Measurements from ENCODE around the gene AGAP3.

The AGAP3 gene

DNA sequence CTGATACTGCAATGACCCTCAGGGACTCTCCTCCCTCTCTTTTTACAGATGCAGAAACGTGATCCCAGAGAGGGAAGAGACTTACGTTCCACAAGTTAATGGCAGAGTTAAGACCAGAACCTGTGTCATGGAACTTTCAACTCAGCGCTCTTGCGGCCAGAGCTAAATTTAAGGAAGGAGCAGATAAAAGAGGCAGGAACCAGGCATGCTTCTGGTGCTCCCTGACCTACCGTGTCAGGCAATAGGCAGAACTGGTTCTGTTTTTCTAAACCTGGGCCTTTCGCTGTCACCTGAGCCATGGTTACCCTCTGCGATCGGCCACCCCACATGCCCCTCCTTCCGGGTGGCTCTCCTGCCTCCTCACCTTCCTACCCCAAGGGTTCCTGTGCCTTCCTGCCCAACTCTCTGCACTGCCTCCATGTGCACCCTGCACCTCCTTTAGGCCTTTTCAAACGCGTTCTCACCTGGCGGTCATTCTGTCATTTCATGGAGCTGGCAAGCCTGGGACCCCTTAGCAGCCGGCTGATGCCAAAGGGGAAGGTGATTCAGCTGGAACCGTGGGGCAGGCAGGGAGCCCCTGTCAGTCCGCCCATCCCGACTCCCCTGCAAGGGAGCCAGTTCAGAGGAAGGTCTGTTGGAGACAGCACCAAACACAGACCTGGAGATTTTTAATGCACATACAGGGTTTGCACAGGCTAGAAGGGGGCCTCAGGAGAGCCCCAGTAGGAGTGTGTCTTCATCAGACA is 88.9 kb downstream of the AGAP3 start:
- Histone ChIP-seq H3K4me3 (no peak overlapping the region), H4K20me1 (peaks cover 0 to 5% (median 0%) of the 10 kb centered on the region in 11 experiments; a peak in 3 of 22 replicates), H3K27ac (no peak overlapping the region), H3K4me1 (no peaks in the 10 kb centered on the region), H3K36me3 (no peaks in the 10 kb centered on the region), H3K27me3 (peaks cover 11 to 25% (median 22%) of the 10 kb centered on the region in 11 experiments; a peak in 21 of 22 replicates), H3K4me2 (no peak overlapping the region), H3K9me3 (replicated peaks in 1 of 11) (peaks cover 0 to 24% (median 21%) of the 10 kb centered on the region in 11 experiments; a peak in 20 of 22 replicates), H3K9ac (no peak overlapping the region)
- TF ChIP-seq Cebpa-rat (IDR thresholded peaks at IDR 0.05) = no peak

DNA sequence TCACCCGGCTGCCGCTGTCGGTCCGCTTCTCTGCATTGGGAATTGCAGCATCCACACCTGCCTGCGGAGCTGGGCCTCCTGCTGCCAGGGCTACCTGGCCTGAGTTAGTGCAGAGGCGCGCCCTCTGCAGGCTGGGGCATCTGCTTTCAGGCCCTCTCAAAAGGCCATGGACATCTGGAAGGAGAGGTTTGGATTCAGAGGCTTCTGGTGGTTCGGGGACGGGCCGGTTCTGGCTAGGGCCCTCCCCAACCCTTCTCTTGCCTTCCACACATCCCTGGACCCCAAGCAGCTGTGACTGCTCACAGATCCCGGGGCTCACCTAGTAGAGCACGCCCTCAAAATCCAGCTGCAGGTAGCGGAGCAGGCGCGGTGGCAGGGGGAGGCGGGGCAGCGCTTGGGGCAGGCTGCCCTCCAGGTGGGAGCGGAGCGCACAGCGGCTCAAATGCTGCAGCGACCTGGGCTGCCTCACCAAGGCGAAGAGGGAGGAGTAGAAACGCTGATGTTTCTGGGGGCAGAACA is 89.6 kb downstream of the AGAP3 start:
- Histone ChIP-seq H3K4me3 (no peak overlapping the region), H3K9me3 (replicated peaks in 1 of 11) (peaks cover 0 to 24% (median 21%) of the 10 kb centered on the region in 11 experiments; a peak in 20 of 22 replicates), H3K9ac (no peak overlapping the region), H3K4me1 (no peaks in the 10 kb centered on the region), H3K36me3 (no peaks in the 10 kb centered on the region), H4K20me1 (peaks cover 0 to 5% (median 0%) of the 10 kb centered on the region in 11 experiments; a peak in 3 of 22 replicates), H3K27ac (no peak overlapping the region), H3K27me3 (peaks cover 7 to 19% (median 16%) of the 10 kb centered on the region in 11 experiments; a peak in 20 of 22 replicates), H3K4me2 (no peak overlapping the region)
- TF ChIP-seq Cebpa-rat (IDR thresholded peaks at IDR 0.05) = no peak

DNA sequence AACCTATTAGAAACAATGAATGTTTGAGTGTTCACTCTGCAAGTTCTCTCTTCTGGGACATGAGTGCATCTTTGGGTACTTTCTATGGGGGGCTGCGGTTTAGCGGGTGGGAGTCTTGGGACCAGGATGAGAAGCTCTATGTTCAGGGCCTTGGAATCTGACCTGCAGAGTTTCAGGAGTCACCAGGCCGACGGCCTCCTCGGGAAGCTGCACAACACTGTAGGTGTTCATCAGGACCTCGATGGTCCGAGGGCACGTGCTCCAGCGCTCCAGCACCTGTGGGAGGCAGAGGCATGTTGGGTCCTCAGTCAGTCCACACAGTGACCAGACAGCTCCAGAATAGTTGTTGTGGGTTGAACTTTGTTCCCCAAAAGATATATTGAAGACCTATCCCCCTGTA is 90.1 kb downstream of the AGAP3 start:
- Histone ChIP-seq H3K9ac (no peak overlapping the region), H3K27me3 (peaks cover 4 to 13% (median 10%) of the 10 kb centered on the region in 11 experiments; a peak in 20 of 22 replicates), H3K9me3 (replicated peaks in 1 of 11) (peaks cover 0 to 24% (median 21%) of the 10 kb centered on the region in 11 experiments; a peak in 20 of 22 replicates), H3K4me2 (no peak overlapping the region), H3K4me3 (no peak overlapping the region), H3K4me1 (no peaks in the 10 kb centered on the region), H4K20me1 (peaks cover 0 to 5% (median 0%) of the 10 kb centered on the region in 11 experiments; a peak in 3 of 22 replicates), H3K27ac (no peak overlapping the region), H3K36me3 (no peaks in the 10 kb centered on the region)
- TF ChIP-seq Cebpa-rat (IDR thresholded peaks at IDR 0.05) = no peak

DNA sequence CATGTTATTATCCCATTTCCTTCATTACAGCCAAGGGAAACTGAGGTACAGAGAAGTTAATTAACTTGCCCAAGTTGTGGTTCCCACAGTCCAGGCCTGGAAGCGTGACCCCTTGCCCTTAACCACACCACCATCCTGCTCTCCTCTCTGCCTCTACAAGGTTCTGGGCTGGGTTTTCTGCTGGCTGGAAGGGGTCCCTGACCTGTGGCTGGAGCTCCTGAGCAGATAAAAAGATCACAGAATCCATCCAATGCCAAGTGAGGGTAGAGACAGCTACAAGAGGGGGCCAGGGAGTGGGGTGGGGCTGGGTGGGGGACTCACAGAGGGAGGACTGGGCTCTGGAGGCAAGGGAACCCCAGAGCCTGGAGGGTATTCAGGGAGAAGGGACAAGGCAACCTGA is 91.0 kb downstream of the AGAP3 start:
- Histone ChIP-seq H3K27me3 (peaks cover 0 to 4% (median 1%) of the 10 kb centered on the region in 11 experiments; a peak in 16 of 22 replicates), H3K4me3 (no peak overlapping the region), H3K9me3 (replicated peaks in 1 of 11) (peaks cover 0 to 24% (median 21%) of the 10 kb centered on the region in 11 experiments; a peak in 20 of 22 replicates), H3K9ac (no peak overlapping the region), H4K20me1 (peaks cover 0 to 5% (median 0%) of the 10 kb centered on the region in 11 experiments; a peak in 3 of 22 replicates), H3K4me1 (no peaks in the 10 kb centered on the region), H3K27ac (no peak overlapping the region), H3K36me3 (no peaks in the 10 kb centered on the region), H3K4me2 (no peak overlapping the region)
- TF ChIP-seq Cebpa-rat (IDR thresholded peaks at IDR 0.05) = no peak

DNA sequence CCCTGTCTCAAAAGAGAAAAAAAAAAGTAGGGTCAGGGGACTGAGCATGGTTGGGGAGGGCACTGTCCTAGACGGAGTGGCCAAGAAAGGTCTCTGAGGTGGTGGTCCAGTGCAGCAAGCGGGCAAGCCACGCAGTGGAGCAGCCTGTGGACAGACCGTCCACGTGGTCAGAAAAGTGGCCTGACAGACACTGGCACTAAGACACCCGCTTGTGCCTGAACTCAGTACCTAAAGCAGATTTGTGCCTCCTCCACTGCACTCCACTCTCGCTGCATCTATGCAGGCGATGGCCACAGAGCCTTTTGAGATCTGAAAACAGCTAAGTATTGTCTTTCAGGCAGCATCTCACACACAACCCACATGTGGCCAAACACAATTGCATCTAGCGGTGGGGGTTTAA is 92.0 kb downstream of the AGAP3 start:
- H3K36me3 ChIP-seq = no peaks in the 10 kb centered on the region
- H3K4me3 ChIP-seq = no peak overlapping the region
- TF ChIP-seq Cebpa-rat (IDR thresholded peaks at IDR 0.05) = no peak
- peaks cover 0 to 19% (median 16%) of the 10 kb centered on the region in 11 experiments; a peak in 20 of 22 replicates for H3K9me3 ChIP-seq (replicated peaks in 1 of 11)
- no peak overlapping the region for H3K9ac ChIP-seq
- H4K20me1 ChIP-seq = peaks cover 0 to 5% (median 0%) of the 10 kb centered on the region in 11 experiments; a peak in 3 of 22 replicates
- no peak overlapping the region for H3K4me2 ChIP-seq
- peaks cover 0 to 2% (median 0%) of the 10 kb centered on the region in 11 experiments; a peak in 2 of 22 replicates for H3K27me3 ChIP-seq
- H3K27ac ChIP-seq = no peak overlapping the region
- no peaks in the 10 kb centered on the region for H3K4me1 ChIP-seq

DNA sequence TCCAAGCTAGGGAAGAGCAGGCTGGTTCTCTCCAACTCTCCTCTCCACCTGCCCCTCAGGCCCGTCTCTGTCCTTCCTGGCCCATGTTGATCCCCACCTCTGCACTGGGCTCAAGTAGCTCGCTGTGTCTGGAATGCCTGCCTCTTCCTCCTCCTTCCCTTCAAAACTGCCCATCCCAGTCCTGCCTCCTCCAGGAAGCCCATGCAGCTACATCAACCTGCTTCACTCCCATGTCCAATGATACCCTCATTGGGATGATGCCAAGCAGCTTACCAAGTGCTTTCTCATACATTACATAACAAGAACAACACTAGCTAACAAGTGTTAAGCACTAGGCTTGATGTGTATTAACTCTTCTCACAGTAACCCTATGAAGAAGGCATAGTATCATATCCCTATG is 92.6 kb downstream of the AGAP3 start:
- Histone ChIP-seq H3K4me1 (no peaks in the 10 kb centered on the region), H3K4me2 (no peak overlapping the region), H3K27me3 (no peaks in the 10 kb centered on the region; a peak in 2 of 22 replicates), H3K36me3 (no peaks in the 10 kb centered on the region), H4K20me1 (peaks cover 0 to 5% (median 0%) of the 10 kb centered on the region in 11 experiments; a peak in 3 of 22 replicates), H3K4me3 (no peak overlapping the region), H3K27ac (no peak overlapping the region), H3K9me3 (replicated peaks in 1 of 11) (peaks cover 0 to 13% (median 10%) of the 10 kb centered on the region in 11 experiments; a peak in 19 of 22 replicates), H3K9ac (no peak overlapping the region)
- TF ChIP-seq Cebpa-rat (IDR thresholded peaks at IDR 0.05) = no peak

DNA sequence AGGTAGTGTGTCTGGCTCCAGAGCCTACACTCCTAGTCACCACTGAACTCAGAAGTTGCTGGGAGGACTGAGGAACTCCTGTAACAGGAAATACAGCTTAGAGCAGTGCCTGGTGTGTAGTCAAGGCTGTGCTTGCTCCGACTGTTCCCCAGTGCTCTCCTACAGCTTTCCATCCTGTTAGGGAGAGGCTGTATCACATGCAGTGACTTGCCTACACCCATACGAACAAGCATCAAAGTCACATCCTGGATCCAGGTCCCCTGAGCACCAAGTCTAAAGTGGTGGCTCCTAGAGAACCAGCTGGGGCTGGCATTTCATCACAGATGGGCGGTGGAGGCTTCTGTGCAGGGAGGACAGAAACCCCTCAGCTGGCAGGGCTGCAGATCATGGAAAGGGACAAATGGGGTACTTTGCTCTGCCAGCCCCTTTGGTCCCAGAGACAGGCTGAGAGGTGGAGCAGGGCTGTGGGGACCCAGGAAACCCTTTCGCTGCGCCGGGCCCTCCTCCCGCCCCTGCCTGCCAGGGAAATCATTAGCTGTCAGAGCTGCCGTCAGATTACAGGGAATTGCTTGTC is 93.1 kb downstream of the AGAP3 start:
- H3K36me3 ChIP-seq = no peaks in the 10 kb centered on the region
- no peak overlapping the region for H3K9ac ChIP-seq
- peaks cover 0 to 7% (median 5%) of the 10 kb centered on the region in 11 experiments; a peak in 18 of 22 replicates for H3K9me3 ChIP-seq (replicated peaks in 1 of 11)
- H3K27me3 ChIP-seq = no peaks in the 10 kb centered on the region; a peak in 2 of 22 replicates
- H3K4me1 ChIP-seq = no peaks in the 10 kb centered on the region
- H4K20me1 ChIP-seq = peaks cover 0 to 5% (median 0%) of the 10 kb centered on the region in 11 experiments; a peak in 3 of 22 replicates
- H3K27ac ChIP-seq = no peak overlapping the region
- no peak overlapping the region for H3K4me3 ChIP-seq
- no peak overlapping the region for H3K4me2 ChIP-seq
- no peak for TF ChIP-seq Cebpa-rat (IDR thresholded peaks at IDR 0.05)

DNA sequence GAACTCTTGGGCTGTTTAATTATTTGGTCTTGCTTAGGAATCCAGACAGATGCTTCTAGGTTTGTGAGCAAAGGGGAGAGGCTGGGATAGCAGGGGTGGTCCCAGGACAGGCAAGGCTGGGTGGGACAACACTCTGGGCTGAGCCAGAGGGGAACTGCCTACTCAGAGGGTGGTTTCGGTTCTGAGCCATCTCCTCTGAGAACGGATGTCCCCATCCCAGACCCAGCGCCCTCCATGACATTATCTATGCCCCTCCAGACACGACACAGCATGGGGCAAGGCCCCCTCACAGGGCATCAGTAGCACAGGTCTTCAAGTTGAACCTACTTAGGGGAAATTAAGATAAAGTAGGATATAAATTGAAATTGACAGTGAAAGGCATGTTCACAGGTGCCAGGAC is 93.7 kb downstream of the AGAP3 start:
- H3K4me3 ChIP-seq = no peak overlapping the region
- TF ChIP-seq Cebpa-rat (IDR thresholded peaks at IDR 0.05) = no peak
- peaks cover 0 to 5% (median 0%) of the 10 kb centered on the region in 11 experiments; a peak in 3 of 22 replicates for H4K20me1 ChIP-seq
- no peaks in the 10 kb centered on the region for H3K36me3 ChIP-seq
- no peaks in the 10 kb centered on the region for H3K4me1 ChIP-seq
- H3K27me3 ChIP-seq = no peaks in the 10 kb centered on the region; a peak in 2 of 22 replicates
- H3K9ac ChIP-seq = no peak overlapping the region
- H3K27ac ChIP-seq = no peak overlapping the region
- peaks cover 0 to 2% (median 0%) of the 10 kb centered on the region in 11 experiments; a peak in 2 of 22 replicates for H3K9me3 ChIP-seq (replicated peaks in 1 of 11)
- H3K4me2 ChIP-seq = no peak overlapping the region

DNA sequence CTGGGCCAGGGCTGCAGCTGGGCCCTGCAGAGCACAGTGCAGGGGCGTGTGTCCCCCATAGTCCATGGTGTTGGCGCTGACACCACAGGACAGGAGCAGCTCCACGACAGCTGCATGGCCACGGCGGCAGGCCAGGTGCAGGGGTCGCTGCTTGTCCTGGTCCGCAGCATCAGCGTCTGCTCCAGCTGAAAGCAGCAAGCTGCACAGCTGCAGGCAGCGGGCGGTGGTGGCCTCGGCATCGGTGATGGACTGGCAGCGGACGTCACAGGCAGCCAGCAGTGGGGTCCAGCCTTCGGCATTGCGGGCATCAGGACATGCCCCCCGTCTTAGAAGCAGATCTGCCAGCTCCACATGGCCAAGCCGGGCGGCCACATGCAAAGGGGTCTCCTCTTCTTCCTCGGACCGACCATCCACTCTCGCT is 94.7 kb downstream of the AGAP3 start:
- TF ChIP-seq Cebpa-rat (IDR thresholded peaks at IDR 0.05) = no peak
- no peaks in the 10 kb centered on the region for H3K4me1 ChIP-seq
- no peak overlapping the region for H3K4me2 ChIP-seq
- no peak overlapping the region for H3K9ac ChIP-seq
- no peak overlapping the region for H3K27ac ChIP-seq
- no peak overlapping the region for H3K4me3 ChIP-seq
- H3K36me3 ChIP-seq = no peaks in the 10 kb centered on the region
- peaks cover 0 to 9% (median 0%) of the 10 kb centered on the region in 11 experiments; a peak in 3 of 22 replicates for H3K27me3 ChIP-seq
- H3K9me3 ChIP-seq (replicated peaks in 1 of 11) = no peaks in the 10 kb centered on the region
- peaks cover 0 to 5% (median 0%) of the 10 kb centered on the region in 11 experiments; a peak in 3 of 22 replicates for H4K20me1 ChIP-seq

Data from BLaER1 treated with 17β-estradiol and CSF1 and Interleukin-3, amounts not matched to agents 10 nM and 100 nM (cell line).